LNCaP clone FGC (cell line): Measurements from ENCODE around the gene PTGDS.

Experiments
- DNase-seq: peaks from one replicate; pipeline ENCODE4 v3.0.0-alpha.2; 2011; ENCODE audit warnings: low read depth
- H3K4me3 ChIP-seq: 2 replicates; pipeline ENCODE4 v1.5.1; 2011; ENCODE audit warnings: mild to moderate bottlenecking, low read depth, low read length, control low read depth
- TF ChIP-seq, protein P1 (sequence below): IDR thresholded peaks from 2 replicates; pipeline ENCODE4 v1.5.1; 2012; ENCODE audit warnings: mild to moderate bottlenecking; ENCODE audit not compliant: control insufficient read depth, insufficient read depth; ENCODE audit errors: extremely low read depth

PTGDS gene

GRCh38 chr9:136937186-136938001 lies 39.9 kb upstream of the PTGDS start:
- DNase-seq: no peak
- H3K4me3 ChIP-seq: no peak overlapping the region
- TF ChIP-seq, protein P1, sequence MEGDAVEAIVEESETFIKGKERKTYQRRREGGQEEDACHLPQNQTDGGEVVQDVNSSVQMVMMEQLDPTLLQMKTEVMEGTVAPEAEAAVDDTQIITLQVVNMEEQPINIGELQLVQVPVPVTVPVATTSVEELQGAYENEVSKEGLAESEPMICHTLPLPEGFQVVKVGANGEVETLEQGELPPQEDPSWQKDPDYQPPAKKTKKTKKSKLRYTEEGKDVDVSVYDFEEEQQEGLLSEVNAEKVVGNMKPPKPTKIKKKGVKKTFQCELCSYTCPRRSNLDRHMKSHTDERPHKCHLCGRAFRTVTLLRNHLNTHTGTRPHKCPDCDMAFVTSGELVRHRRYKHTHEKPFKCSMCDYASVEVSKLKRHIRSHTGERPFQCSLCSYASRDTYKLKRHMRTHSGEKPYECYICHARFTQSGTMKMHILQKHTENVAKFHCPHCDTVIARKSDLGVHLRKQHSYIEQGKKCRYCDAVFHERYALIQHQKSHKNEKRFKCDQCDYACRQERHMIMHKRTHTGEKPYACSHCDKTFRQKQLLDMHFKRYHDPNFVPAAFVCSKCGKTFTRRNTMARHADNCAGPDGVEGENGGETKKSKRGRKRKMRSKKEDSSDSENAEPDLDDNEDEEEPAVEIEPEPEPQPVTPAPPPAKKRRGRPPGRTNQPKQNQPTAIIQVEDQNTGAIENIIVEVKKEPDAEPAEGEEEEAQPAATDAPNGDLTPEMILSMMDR: no peak

GRCh38 chr9:136939431-136939995 lies 37.8 kb upstream of the PTGDS start:
- DNase-seq: no peak
- no peak overlapping the region for H3K4me3 ChIP-seq

DNA sequence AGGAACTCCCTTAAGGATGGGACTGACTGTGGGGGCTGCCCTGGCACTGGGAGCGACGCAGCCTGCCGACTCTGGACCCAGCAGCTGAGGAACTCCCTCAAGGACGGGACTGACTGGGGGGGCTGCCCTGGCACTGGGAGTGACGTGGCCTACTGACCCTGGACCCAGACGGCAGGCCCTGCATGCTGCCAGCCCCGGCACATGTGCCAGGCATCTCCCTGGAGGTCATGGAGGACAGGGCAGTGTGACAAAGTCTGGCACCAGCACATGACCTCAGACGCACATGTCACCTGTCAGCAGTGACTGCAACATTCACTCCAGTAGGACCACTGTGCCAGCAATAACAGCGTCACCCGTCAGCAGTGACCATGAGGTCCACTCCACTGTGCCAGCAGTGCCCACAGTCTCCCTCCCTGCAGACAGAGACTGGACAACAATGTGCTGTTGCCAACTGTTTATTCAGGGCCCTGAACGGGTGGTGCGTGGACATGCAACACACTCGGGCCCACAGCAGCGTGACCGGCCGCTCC lies 37.2 kb upstream of the PTGDS start:
- TF ChIP-seq, protein P1: no peak
- no peak for DNase-seq

More at GRCh38 chr9:136939431-136939995, 37.8 kb upstream of the PTGDS start:
- TF ChIP-seq, protein P1: no peak

GRCh38 chr9:136940526-136941230 lies 36.6 kb upstream of the PTGDS start:
- H3K4me3 ChIP-seq: no peak overlapping the region

More for the DNA sequence above, 37.2 kb upstream of the PTGDS start:
- H3K4me3 ChIP-seq: no peak overlapping the region

GRCh38 chr9:136941231-136942111 lies 35.8 kb upstream of the PTGDS start:
- TF ChIP-seq, protein P1: no peak
- DNase-seq: no peak

More at GRCh38 chr9:136940526-136941230, 36.6 kb upstream of the PTGDS start:
- DNase-seq: no peak
- TF ChIP-seq, protein P1: no peak

More at GRCh38 chr9:136941231-136942111, 35.8 kb upstream of the PTGDS start:
- H3K4me3 ChIP-seq: no peak overlapping the region
